ENCODE results near the gene VHLL.

Gene VHLL

GRCh38 chr1:156262461-156263287, 36.4 kb downstream of the VHLL start:
- no peak for DNase-seq (ENCODE audit: low read depth)
- no peak overlapping the region for H3K4me3 ChIP-seq (ENCODE audit: low read depth, low read length)

GRCh38 chr1:156260896-156261295, 38.2 kb downstream of the VHLL start:
- no peak for DNase-seq (ENCODE audit: low read depth)
- no peak overlapping the region for H3K4me3 ChIP-seq (ENCODE audit: low read depth, low read length)

GRCh38 chr1:156259805-156260204, 39.3 kb downstream of the VHLL start:
- DNase-seq (ENCODE audit: low read depth), result no peak
- H3K4me3 ChIP-seq (ENCODE audit: low read depth, low read length), result no peak overlapping the region

GRCh38 chr1:156258859-156259258, 40.2 kb downstream of the VHLL start:
- no peak for DNase-seq (ENCODE audit: low read depth)
- H3K4me3 ChIP-seq (ENCODE audit: low read depth, low read length), result no peak overlapping the region

- DNase-seq (ENCODE audit: low read depth), result no peak
- no peak overlapping the region for H3K4me3 ChIP-seq (ENCODE audit: low read depth, low read length)
Observed at GRCh38 chr1:156257711-156258110, 41.4 kb downstream of the VHLL start.

- H3K4me3 ChIP-seq (ENCODE audit: low read depth, low read length), result no peak overlapping the region
- no peak for DNase-seq (ENCODE audit: low read depth)
Observed at GRCh38 chr1:156253634-156254033, 45.5 kb downstream of the VHLL start.

- no peak for DNase-seq (ENCODE audit: low read depth)
- H3K4me3 ChIP-seq (ENCODE audit: low read depth, low read length), result no peak overlapping the region
Observed at GRCh38 chr1:156251527-156251926, 47.6 kb downstream of the VHLL start.

GRCh38 chr1:156249593-156249992, 49.5 kb downstream of the VHLL start:
- DNase-seq (ENCODE audit: low read depth), result no peak
- H3K4me3 ChIP-seq (ENCODE audit: low read depth, low read length), result no peak overlapping the region

Data from skeletal muscle cell (primary cell).